NB4 (cell line): ENCODE results near the gene LYSET.

ENCODE experiments used
- DNase-seq: peaks from one replicate; pipeline ENCODE4 v3.0.0; 2010; ENCODE audit warnings: low read depth
- H3K4me3 ChIP-seq: one replicate; pipeline ENCODE4 v1.5.1; 2011; ENCODE audit warnings: mild to moderate bottlenecking, low read depth, low read length, moderate library complexity
- MAX ChIP-seq: IDR thresholded peaks from 2 replicates; pipeline ENCODE4 v1.6.1; 2011; ENCODE audit warnings: low read depth, low read length
- MYC ChIP-seq: IDR thresholded peaks from 2 replicates; pipeline ENCODE4 v1.6.1; 2011; ENCODE audit warnings: low read depth, low read length
- POLR2A ChIP-seq: IDR thresholded peaks from 2 replicates; pipeline ENCODE4 v1.6.1; 2011; ENCODE audit warnings: mild to moderate bottlenecking; ENCODE audit not compliant: insufficient read length; ENCODE audit errors: extremely low read depth
- TF ChIP-seq, protein P1 (sequence below): IDR thresholded peaks from one replicate; pipeline ENCODE4 v1.5.1; 2012; ENCODE audit warnings: low read depth, low read length

LYSET gene

GRCh38 chr14:93200553-93200952 lies 15.4 kb downstream of the LYSET start:
- no peak for TF ChIP-seq MAX
- TF ChIP-seq POLR2A: no peak
- no peak for TF ChIP-seq MYC
- DNase-seq: no peak
- no peak overlapping the region for H3K4me3 ChIP-seq

- TF ChIP-seq POLR2A: no peak
- TF ChIP-seq MAX: no peak
- no peak for TF ChIP-seq MYC
- TF ChIP-seq, protein P1, sequence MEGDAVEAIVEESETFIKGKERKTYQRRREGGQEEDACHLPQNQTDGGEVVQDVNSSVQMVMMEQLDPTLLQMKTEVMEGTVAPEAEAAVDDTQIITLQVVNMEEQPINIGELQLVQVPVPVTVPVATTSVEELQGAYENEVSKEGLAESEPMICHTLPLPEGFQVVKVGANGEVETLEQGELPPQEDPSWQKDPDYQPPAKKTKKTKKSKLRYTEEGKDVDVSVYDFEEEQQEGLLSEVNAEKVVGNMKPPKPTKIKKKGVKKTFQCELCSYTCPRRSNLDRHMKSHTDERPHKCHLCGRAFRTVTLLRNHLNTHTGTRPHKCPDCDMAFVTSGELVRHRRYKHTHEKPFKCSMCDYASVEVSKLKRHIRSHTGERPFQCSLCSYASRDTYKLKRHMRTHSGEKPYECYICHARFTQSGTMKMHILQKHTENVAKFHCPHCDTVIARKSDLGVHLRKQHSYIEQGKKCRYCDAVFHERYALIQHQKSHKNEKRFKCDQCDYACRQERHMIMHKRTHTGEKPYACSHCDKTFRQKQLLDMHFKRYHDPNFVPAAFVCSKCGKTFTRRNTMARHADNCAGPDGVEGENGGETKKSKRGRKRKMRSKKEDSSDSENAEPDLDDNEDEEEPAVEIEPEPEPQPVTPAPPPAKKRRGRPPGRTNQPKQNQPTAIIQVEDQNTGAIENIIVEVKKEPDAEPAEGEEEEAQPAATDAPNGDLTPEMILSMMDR: no peak
- no peak overlapping the region for H3K4me3 ChIP-seq
- no peak for DNase-seq
Observed at GRCh38 chr14:93201155-93201704, 16.1 kb downstream of the LYSET start.

DNA sequence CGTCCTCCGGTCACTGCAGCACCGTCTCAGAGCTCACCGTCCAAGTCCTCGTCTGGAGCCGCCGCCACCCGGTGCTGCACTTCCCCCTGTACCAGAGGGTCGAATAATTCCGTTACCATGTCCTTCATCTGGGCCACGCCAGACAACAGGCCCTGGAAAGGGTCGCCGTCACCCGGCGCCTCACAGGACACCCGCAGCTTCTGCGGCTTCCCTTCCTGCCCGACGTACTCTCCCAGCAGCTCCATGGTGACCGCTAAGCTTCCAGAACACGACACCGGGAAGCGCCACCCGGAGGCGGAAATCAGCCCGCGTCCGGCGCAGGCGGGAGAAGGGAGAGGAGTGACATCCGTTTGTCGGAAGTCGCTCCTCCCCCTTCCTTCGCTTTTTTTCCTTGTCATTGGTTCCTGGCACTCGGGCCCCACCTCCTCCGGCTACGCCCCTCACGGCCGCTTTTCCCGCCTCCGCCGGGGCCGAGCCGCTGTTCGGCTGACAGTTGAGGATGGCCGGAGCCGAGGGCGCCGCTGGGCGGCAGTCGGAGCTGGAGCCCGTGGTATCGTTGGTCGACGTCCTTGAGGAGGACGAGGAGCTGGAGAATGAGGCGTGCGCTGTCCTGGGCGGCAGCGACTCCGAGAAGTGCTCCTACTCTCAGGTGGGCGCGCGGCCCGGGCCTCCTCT lies 21.8 kb downstream of the LYSET start, which contains the start of the genes GON7 and UBR7:
GON7 (minus strand) TSS at position 273 of the 675 bp plus-strand sequence; CDS start at position 245, 28 bp downstream.
UBR7 (plus strand) TSS at position 464 of the 675 bp plus-strand sequence; CDS start at position 500, 36 bp downstream.
- H3K4me3 ChIP-seq: peak within 1 kb of the TSS; percentile 85
- TF ChIP-seq POLR2A (peak; percentile 63), MYC (no peak; the same call in 1 of the 2 replicates), MAX (peak; percentile 43)
- TF ChIP-seq, protein P1: no peak
- peak; percentile 98 for DNase-seq

- DNase-seq: peak; percentile 74
- peak overlapping the region; percentile 67 for H3K4me3 ChIP-seq
- TF ChIP-seq MAX (0 out of 2 replicates have a peak, but pooled peaks have one; percentile 5), POLR2A (no peak), MYC (0 out of 2 replicates have a peak, but pooled peaks have one; percentile 7)
- TF ChIP-seq, protein P1: peak; percentile 6
Observed at GRCh38 chr14:93207468-93208308, 22.6 kb downstream of the LYSET start.

DNA sequence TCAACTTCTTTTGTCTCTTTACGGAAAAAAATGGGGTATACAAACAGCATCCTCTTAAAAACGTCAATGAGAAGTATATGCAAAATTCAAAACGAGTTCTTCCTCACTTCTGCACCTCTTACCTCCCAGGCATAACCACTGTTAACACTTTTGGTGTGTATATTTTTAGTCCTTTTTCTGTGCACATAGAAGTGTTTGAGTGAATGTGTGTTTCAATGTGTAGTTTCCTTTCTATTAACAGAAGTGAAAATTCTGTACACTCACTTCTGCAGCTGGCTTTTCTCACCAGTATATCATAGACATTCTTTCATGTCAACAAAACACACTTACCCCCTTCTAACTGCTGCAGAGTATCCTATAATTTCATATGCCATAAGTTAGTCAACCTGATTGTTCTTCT lies 27.3 kb downstream of the LYSET start:
- no peak for DNase-seq
- no peak for TF ChIP-seq MYC
- no peak for TF ChIP-seq POLR2A
- TF ChIP-seq, protein P1: no peak
- TF ChIP-seq MAX: no peak
- H3K4me3 ChIP-seq: no peak overlapping the region
